Eye (tissue), 1 donor: Measurements from ENCODE around the gene DDX19B.
"Not testable (repeated sequence)": the region's sequence is repeated elsewhere in the genome, so short reads cannot be mapped to it uniquely, and the experiment has no call there.

Experiments used
- DNase-seq: peaks from one replicate; pipeline ENCODE4 v3.0.0-alpha.2; 2015

Gene DDX19B

DNA sequence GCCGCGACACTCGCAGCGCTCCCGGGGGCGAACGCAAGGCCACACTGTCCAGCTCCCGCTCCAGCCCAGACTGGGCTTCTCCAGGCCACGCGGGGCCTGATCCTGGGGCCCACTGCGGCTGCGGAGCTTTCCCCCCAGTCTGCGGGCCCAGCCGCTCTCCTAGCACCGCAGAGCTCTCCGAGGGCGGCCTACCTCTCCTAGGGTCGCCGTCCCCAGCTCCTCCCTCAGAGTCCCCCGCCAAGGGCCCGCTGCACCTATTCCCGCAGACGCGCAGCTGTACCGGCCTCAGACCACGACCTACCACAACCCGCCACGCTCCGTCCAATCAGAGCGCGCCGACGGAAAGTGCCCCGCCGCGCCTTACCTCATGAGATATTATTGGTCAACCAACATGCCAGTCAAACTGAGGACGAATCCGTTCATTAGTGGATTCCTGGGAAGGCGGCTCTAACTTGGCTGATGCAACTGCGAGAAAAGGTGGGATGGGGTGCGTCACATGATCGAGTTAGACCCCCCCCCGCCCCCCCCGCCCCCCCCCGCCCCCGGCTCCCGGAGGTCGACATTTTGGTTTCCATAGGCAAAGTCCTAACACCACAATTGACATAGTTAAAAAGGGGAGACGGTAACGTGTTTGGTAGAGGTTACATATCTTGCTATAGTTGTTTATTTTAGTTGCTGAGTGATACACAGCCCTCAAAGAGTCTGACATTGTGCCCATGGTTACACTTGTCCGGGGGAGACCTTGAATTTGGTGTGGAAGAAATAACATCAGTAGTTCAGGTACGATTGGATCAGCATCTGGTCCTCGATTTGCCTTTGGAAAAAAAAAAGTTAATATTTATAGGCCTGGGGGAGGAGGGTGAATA is 9.5 kb upstream of the DDX19B start, which contains the start of gene AARS1:
Gene AARS1 (minus strand): TSS at position 278 of the 866 bp plus-strand sequence. CDS start 6,743 bp downstream, outside the sequence.
- DNase-seq: peak; percentile 100

GRCh38 chr16:70290949-70291519 is 8.0 kb upstream of the DDX19B start:
- DNase-seq: no peak

DNA sequence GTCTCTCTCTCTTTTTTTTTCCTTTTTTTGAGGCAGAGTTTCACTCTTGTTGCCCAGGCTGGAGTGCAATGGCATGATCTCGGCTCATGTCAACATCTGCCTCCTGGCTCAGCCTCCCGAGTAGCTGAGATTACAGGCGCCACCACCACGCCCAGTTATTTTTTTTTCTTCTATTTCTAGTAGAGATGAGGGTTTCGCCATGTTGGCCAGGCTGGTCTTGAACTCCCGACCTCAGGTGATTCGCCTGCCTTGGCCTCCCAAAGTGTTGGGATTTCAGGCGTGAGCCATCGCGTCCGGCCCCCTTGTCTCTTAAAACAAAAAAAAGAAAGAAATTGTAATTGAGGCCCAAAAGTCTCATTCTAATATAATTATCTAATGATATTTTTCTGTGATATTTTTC is 6.8 kb upstream of the DDX19B start:
- not testable (repeated sequence) for DNase-seq

DNA sequence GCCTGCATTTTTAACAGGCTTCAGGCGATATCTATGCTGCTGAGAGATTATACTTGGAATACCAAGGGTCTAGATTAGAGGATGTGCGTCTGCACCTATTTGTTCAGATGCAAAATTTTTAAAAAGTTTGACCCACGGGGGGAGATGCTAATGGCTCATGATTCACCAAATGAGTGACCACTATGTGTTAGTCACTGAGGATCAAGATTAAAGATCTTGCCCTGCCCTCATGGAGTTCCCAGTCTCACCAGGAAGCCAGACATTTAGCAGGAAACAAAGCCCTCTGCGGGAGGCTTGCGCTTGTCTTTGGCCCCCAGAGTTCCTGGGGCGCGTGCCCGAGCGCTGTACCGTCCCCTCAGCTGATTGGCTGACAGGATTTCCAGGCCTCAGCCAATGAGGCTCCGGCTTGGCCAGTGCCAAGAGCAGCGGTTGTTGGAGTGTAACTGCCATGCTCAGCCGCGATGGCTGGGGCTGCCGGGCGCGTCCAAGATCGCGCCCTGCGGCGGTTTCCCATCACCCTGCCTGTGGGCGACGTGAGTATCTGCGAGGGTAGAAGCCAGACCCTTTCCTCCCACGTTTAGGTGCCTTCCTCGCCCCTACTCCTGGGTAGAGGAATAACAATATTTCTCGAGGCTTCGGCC is 4.5 kb upstream of the DDX19B start:
- no peak for DNase-seq

GRCh38 chr16:70295634-70296033 is 3.4 kb upstream of the DDX19B start:
- DNase-seq: no peak

DNA sequence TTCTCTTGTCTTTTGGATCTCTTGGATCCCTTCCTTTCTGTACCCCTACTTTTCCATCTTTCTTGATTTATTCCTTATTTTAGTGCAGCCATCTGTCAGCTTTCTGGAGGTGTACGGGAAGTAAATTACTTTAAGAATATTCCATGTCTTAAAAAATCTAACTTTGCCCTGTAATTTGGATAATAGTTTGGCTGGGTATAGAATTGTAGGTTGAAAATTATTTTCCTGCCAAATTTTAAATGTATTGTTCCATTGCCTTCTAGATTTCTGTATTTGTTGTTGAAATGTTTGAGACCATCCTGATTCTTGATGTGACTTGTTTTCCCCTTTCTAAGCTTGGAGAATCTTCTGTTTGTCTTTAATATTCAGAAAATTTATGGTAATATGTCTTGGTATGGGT is 2.1 kb downstream of the DDX19B start:
- no peak for DNase-seq

- DNase-seq: no peak
Measured at GRCh38 chr16:70302745-70303144, 3.8 kb downstream of the DDX19B start.

DNA sequence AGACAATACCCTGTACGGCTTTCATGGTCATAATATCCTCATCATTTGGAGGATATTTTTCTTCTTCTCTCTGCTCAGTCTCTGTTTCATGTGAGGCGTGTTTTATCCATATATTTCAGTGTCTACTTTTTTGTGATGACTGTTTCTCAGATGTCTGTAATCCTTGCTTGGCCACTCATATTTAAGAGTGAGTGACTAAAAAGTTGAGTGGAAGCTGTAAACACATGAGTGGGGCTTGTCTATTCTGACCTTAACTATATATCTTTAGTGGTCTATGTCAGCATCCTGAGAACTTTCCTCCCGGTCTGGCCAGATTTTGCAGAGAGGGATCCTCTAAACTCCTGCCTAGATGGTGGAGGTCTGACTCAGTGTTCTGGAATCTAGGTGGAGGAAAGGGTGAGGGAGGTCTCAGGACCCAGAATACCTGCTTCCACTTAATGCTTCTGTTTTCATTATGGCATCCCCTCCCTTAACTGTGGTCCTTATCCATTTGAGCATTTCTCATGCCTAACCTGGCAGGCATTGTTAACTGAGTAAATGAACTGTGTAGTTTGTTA is 6.0 kb downstream of the DDX19B start:
- no peak for DNase-seq

DNA sequence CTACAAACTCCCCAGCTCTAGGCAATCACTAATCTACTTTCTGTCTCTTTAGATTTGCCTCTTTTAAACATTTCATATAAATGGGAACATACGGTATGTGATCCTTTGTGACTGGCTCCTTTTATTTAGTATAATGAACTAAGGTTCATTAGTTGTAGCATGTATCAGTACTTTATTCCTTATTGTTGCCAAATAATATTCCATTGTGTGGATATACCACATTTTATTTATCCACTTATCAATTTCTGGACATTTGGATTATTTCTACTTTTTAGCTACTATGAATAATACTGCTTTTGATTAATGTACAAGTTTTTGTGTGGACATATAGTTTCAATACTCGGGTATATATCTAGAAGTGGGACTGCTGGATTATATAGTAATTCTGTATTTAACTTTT is 7.9 kb downstream of the DDX19B start:
- DNase-seq: no peak

- DNase-seq: not testable (repeated sequence)
Measured at GRCh38 chr16:70307726-70308125, 8.7 kb downstream of the DDX19B start.

DNA sequence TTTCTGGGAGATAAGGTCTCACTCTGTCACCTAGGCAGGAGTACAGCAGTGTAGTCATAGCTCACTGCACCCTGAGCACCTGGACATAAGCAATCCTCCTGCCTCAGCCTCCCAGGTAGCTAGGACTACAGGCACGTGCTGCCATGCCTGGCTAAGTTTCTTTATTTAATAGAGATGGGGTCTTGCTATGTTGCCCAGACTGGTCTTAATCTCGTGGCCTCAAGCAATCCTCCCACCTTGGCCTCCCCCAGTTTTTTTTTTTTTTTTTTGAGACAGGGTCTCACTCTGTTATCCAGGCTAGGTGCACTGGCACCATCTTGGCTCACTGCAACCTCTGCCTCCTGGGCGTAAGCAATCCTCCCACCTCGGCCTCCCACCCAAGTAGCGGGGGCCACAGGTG is 21.1 kb downstream of the DDX19B start:
- no peak for DNase-seq

DNA sequence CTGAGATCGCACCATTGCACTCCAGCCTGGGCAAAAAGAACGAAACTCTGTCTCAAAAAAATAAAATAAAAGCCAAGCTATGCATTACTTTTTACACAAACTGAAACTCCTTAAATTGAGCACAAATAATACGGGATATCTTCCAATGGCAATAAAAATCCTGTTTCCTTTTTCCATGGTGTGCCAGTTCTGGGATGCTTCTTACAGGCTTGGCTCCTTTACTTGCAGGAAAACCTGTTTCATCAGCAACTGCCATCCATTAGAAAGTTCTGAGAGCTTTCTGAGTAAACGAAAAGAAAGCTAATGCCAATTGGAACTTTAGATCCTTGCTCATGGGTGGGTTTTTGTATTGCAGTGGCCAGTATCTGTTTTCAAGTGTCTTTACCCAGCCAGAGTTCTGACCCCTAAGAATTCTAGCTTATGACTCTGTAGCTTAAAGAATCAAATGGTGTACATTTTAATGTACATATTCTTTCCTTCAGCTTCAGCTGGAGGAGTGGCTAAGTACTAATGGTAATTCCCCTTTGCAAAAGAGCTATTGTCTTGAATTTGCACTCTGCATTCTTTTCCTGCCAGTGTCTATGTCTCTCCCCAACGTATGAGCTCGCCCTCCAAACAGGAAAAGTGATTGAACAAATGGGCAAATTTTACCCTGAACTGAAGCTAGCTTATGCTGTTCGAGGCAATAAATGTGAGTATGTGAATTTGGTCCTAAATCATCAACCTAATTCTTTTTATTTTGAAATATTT is 26.2 kb downstream of the DDX19B start:
- DNase-seq: no peak

DNA sequence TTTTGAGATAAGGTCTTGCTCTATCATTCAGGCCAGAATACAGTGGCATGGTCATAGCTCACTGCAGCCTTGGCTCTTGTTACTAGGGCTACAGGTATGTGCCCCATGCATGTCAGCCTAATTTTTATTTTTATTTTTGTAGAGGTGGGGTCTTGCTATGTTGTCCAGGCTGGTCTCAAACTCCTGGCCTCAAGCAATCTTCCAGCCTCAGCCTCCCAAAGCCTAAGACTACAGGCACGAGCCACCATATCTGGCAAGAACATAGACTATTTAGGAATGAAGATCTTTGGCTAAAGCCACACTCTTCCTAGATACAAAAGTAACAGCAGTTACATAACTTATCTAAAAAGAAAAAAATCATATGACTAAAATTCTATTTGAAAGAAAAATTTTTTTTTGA is 32.1 kb downstream of the DDX19B start:
- DNase-seq: no peak

GRCh38 chr16:70331588-70332358 is 32.8 kb downstream of the DDX19B start:
- DNase-seq: peak; percentile 20

DNA sequence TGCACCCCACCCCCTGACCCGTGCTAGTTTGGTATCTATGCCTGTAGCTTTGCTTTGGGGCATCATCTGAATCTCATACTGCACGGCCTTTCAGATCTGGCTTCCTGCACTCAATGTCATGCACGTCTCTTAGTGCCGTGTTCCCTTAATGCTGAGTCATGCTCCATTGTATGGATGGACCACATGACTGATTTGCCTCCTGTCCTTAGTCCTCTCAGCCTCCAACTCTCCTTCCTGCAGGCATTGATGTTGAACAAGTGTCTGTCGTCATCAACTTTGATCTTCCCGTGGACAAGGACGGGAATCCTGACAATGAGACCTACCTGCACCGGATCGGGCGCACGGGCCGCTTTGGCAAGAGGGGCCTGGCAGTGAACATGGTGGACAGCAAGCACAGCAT is 33.7 kb downstream of the DDX19B start:
- not testable (repeated sequence) for DNase-seq

- no peak for DNase-seq
Measured at GRCh38 chr16:70337814-70338213, 38.8 kb downstream of the DDX19B start.

GRCh38 chr16:70341600-70341999 is 42.6 kb downstream of the DDX19B start:
- DNase-seq: no peak

DNA sequence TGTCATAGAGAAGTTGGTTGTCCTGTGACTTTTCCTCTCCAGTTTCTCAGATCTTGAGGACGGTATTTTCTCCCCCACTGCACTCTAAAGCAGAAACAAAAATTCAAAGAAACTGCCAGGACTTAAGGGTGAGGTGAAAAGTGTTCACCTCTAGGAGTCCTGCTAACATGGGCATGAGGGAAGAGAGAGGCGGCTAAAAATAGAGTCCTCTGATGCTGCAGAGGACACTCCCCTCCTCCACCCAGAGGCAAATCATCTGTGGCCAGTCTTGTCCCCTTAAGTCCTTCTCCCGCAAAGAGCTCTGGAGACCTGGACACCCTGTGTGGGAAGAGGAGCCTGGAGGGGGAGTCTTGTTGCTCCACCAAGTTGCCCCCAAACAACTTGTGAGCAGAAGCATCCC is 43.0 kb downstream of the DDX19B start:
- DNase-seq: no peak

- DNase-seq: peak; percentile 48
Measured at GRCh38 chr16:70345840-70346239, 46.9 kb downstream of the DDX19B start.

DNA sequence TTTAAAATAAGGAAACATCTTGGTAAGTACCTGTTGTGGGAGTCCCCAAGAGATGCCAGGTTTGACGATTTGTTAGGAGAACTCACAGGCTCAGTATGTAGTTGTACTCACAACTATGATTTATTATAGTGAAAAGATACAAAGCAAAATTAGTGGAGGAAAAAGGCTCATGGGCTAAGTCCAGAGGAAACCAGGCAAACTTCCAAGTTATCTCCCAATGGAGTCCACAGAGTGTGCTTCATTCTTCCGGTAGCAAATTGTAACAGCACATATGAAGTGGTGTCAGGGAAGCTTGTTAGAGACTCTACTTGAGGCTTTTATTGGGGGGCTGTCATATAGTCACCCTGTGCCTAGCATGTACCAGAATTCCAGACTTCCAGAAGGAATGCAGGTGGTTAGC is 50.0 kb downstream of the DDX19B start:
- no peak for DNase-seq

- DNase-seq: no peak
Measured at GRCh38 chr16:70349783-70350182, 50.8 kb downstream of the DDX19B start.

- DNase-seq: no peak
Measured at GRCh38 chr16:70359552-70359951, 60.6 kb downstream of the DDX19B start.
